Neural progenitor cell (in vitro differentiated cells): Measurements from ENCODE around the gene NCKAP5. TPM values are rescaled to one million over a fixed set of nuclear protein-coding genes. Genes with fewer than 3 reads are reported as not detected.
"Not testable (repeated sequence)": the region's sequence is repeated elsewhere in the genome, so short reads cannot be mapped to it uniquely, and the experiment has no call there.

Experiments used
- DNase-seq: peaks from one replicate; pipeline ENCODE4 v3.0.0-alpha.2; 2016; ENCODE audit warnings: low spot score
- H2AFZ ChIP-seq: fragments of 200-600 bp; sonication (generic); replicated peaks from 2 replicates; pipeline ENCODE4 v1.6.1; 2016; ENCODE audit warnings: antibody characterized with exemption
- H3F3A ChIP-seq: fragments of 200-600 bp; sonication (generic); 2 replicates; pipeline ENCODE4 v1.6.1; 2016; ENCODE audit warnings: antibody characterized with exemption, low read depth
- H3K27ac ChIP-seq: fragments of 200-600 bp; sonication (generic); 2 replicates; pipeline ENCODE4 v1.5.1; 2016; ENCODE audit warnings: mild to moderate bottlenecking
- H3K27me3 ChIP-seq: fragments of 200-600 bp; sonication (generic); 2 replicates; pipeline ENCODE4 v1.6.1; 2016; ENCODE audit warnings: mild to moderate bottlenecking, moderate library complexity
- H3K36me3 ChIP-seq: fragments of 200-600 bp; sonication (generic); 2 replicates; pipeline ENCODE4 v1.5.1; 2016
- H3K4me1 ChIP-seq: fragments of 200-600 bp; sonication (generic); 2 replicates; pipeline ENCODE4 v1.6.1; 2016; ENCODE audit warnings: mixed run types
- H3K4me2 ChIP-seq: fragments of 200-600 bp; sonication (generic); 2 replicates; pipeline ENCODE4 v1.6.1; 2016
- H3K4me3 ChIP-seq: fragments of 200-600 bp; sonication (generic); 2 replicates; pipeline ENCODE4 v1.5.1; 2016
- H3K79me2 ChIP-seq: fragments of 200-600 bp; sonication (generic); 2 replicates; pipeline ENCODE4 v1.6.1; 2016; ENCODE audit warnings: low read depth
- H3K9ac ChIP-seq: fragments of 200-600 bp; sonication (generic); 2 replicates; pipeline ENCODE4 v1.6.1; 2016
- H3K9me3 ChIP-seq: fragments of 200-600 bp; sonication (generic); 2 replicates; pipeline ENCODE4 v1.5.1; 2016; ENCODE audit warnings: low read depth
- H4K20me1 ChIP-seq: fragments of 200-600 bp; sonication (generic); 2 replicates; pipeline ENCODE4 v1.6.1; 2016; ENCODE audit warnings: low read depth
- H3K27ac Mint-ChIP-seq: 3 replicates; pipeline ENCODE4 v1.8.0; 2021; ENCODE audit warnings: mixed read lengths
- H3K27me3 Mint-ChIP-seq: 2 replicates; pipeline ENCODE4 v1.8.0; 2022; ENCODE audit warnings: low read depth, mild to moderate bottlenecking, inconsistent platforms, moderate library complexity, mixed read lengths; ENCODE audit not compliant: insufficient read depth
- H3K36me3 Mint-ChIP-seq: 3 replicates; pipeline ENCODE4 v1.8.0; 2021; ENCODE audit warnings: mixed read lengths
- H3K4me1 Mint-ChIP-seq: 3 replicates; pipeline ENCODE4 v1.8.0; 2021; ENCODE audit warnings: mixed read lengths
- H3K4me3 Mint-ChIP-seq: 3 replicates; pipeline ENCODE4 v1.8.0; 2021; ENCODE audit warnings: mild to moderate bottlenecking, moderate library complexity, mixed read lengths
- H3K9me3 Mint-ChIP-seq: 3 replicates; pipeline ENCODE4 v1.8.0; 2020; ENCODE audit warnings: mixed read lengths
- CTCF ChIP-seq: fragments of 200-600 bp; sonication (generic); IDR thresholded peaks from 2 replicates; pipeline ENCODE4 v1.5.1; 2017; ENCODE audit warnings: antibody characterized with exemption, mild to moderate bottlenecking
- EZH2 ChIP-seq: fragments of 200-600 bp; sonication (generic); IDR thresholded peaks from 2 replicates; pipeline ENCODE4 v1.6.1; 2017; ENCODE audit warnings: antibody characterized with exemption, mild to moderate bottlenecking, moderate library complexity
- EZH2phosphoT487 ChIP-seq: fragments of 200-600 bp; sonication (generic); IDR thresholded peaks from 2 replicates; pipeline ENCODE4 v1.6.1; 2017; ENCODE audit warnings: antibody characterized with exemption
- total RNA-seq: library from RNA; depleted of rRNA; stranded (reverse); fragments of >200 nt; gene quantifications from 2 replicates; pipeline ENCODE4 v1.2.3, GENCODE V29; 2015; ENCODE audit warnings: low replicate concordance

The NCKAP5 gene
- total RNA-seq, 1 donor from 2014 or later: 0.47 TPM

- Histone ChIP-seq H3K36me3 (no peaks in the 10 kb centered on the region), H3K9me3 (no peaks in the 10 kb centered on the region), H3K4me1 (no peaks in the 10 kb centered on the region), H3K9ac (no peak overlapping the region), H3K4me3 (no peak overlapping the region), H3K27me3 (no peaks in the 10 kb centered on the region), H2AFZ (no peak overlapping the region), H3F3A (no peaks in the 10 kb centered on the region), H4K20me1 (no peaks in the 10 kb centered on the region), H3K4me2 (no peak overlapping the region), H3K27ac (no peak overlapping the region), H3K79me2 (no peaks in the 10 kb centered on the region)
- no peak overlapping the region for H3K4me3 Mint-ChIP-seq
- no peaks in the 10 kb centered on the region for H3K27me3 Mint-ChIP-seq
- DNase-seq: no peak
- no peaks in the 10 kb centered on the region for H3K4me1 Mint-ChIP-seq
- peaks cover 3% of the 10 kb centered on the region for H3K9me3 Mint-ChIP-seq
- H3K27ac Mint-ChIP-seq: no peak overlapping the region
- H3K36me3 Mint-ChIP-seq: peaks cover 1% of the 10 kb centered on the region
- TF ChIP-seq EZH2phosphoT487 (no peak), EZH2 (no peak), CTCF (no peak)
Observed at GRCh38 chr2:133476286-133476685, 92.0 kb downstream of the NCKAP5 start.

GRCh38 chr2:133475610-133476009, 92.7 kb downstream of the NCKAP5 start:
- H3K4me1 ChIP-seq: no peaks in the 10 kb centered on the region
- no peaks in the 10 kb centered on the region for H3K9me3 ChIP-seq
- H3K4me3 ChIP-seq: no peak overlapping the region
- no peak overlapping the region for H3K4me3 Mint-ChIP-seq
- H4K20me1 ChIP-seq: no peaks in the 10 kb centered on the region
- no peak overlapping the region for H2AFZ ChIP-seq
- no peaks in the 10 kb centered on the region for H3K27me3 ChIP-seq
- no peaks in the 10 kb centered on the region for H3K36me3 ChIP-seq
- no peaks in the 10 kb centered on the region for H3K4me1 Mint-ChIP-seq
- no peaks in the 10 kb centered on the region for H3K27me3 Mint-ChIP-seq
- H3K4me2 ChIP-seq: no peak overlapping the region
- no peak for TF ChIP-seq EZH2phosphoT487
- no peak for TF ChIP-seq CTCF
- TF ChIP-seq EZH2: no peak
- peaks cover 9% of the 10 kb centered on the region for H3K9me3 Mint-ChIP-seq
- H3K27ac ChIP-seq: no peak overlapping the region
- H3K36me3 Mint-ChIP-seq: peaks cover 6% of the 10 kb centered on the region
- DNase-seq: no peak
- no peaks in the 10 kb centered on the region for H3F3A ChIP-seq
- H3K27ac Mint-ChIP-seq: no peak overlapping the region
- no peak overlapping the region for H3K9ac ChIP-seq
- H3K79me2 ChIP-seq: no peaks in the 10 kb centered on the region

GRCh38 chr2:133470446-133470845, 97.8 kb downstream of the NCKAP5 start:
- H3F3A ChIP-seq: not testable (repeated sequence)
- H3K9me3 Mint-ChIP-seq: peaks cover 10% of the 10 kb centered on the region

GRCh38 chr2:133462811-133463210, 105.5 kb downstream of the NCKAP5 start:
- no peak overlapping the region for H3K4me3 ChIP-seq
- no peak overlapping the region for H3K9ac ChIP-seq
- TF ChIP-seq EZH2phosphoT487: no peak
- no peak for TF ChIP-seq EZH2
- no peak for TF ChIP-seq CTCF

More at GRCh38 chr2:133470446-133470845, 97.8 kb downstream of the NCKAP5 start:
- not testable (repeated sequence) for H3K9ac ChIP-seq, H3K4me1 ChIP-seq, H3K4me3 Mint-ChIP-seq, H3K27me3 Mint-ChIP-seq, DNase-seq, H3K4me2 ChIP-seq, H3K27ac ChIP-seq, H3K4me1 Mint-ChIP-seq, H3K27ac Mint-ChIP-seq, H4K20me1 ChIP-seq, H3K27me3 ChIP-seq, H2AFZ ChIP-seq, H3K36me3 Mint-ChIP-seq, H3K9me3 ChIP-seq, H3K79me2 ChIP-seq, H3K36me3 ChIP-seq, H3K4me3 ChIP-seq

More at GRCh38 chr2:133462811-133463210, 105.5 kb downstream of the NCKAP5 start:
- no peak overlapping the region for H3K4me2 ChIP-seq
- H3K9me3 Mint-ChIP-seq: no peaks in the 10 kb centered on the region
- H3K27me3 Mint-ChIP-seq: no peaks in the 10 kb centered on the region
- no peak overlapping the region for H3K27ac ChIP-seq
- no peak overlapping the region for H2AFZ ChIP-seq
- H3K4me3 Mint-ChIP-seq: no peak overlapping the region
- H3K36me3 ChIP-seq: no peaks in the 10 kb centered on the region
- no peaks in the 10 kb centered on the region for H3K27me3 ChIP-seq
- no peaks in the 10 kb centered on the region for H3F3A ChIP-seq
- H3K27ac Mint-ChIP-seq: no peak overlapping the region
- peaks cover 1% of the 10 kb centered on the region for H3K36me3 Mint-ChIP-seq
- no peaks in the 10 kb centered on the region for H3K79me2 ChIP-seq
- DNase-seq: no peak
- H4K20me1 ChIP-seq: no peaks in the 10 kb centered on the region
- H3K9me3 ChIP-seq: no peaks in the 10 kb centered on the region
- no peaks in the 10 kb centered on the region for H3K4me1 Mint-ChIP-seq
- no peaks in the 10 kb centered on the region for H3K4me1 ChIP-seq
